Measurements from ENCODE around the gene RPP25.

RPP25 gene

GRCh38 chr15:74906067-74906449, 50.5 kb downstream of the RPP25 start:
- H3K9me3 ChIP-seq (ENCODE audit: severe bottlenecking) = no peaks in the 10 kb centered on the region
- H3K36me3 ChIP-seq (ENCODE audit: low read depth) = peaks cover 40% of the 10 kb centered on the region
- H3K4me1 ChIP-seq (ENCODE audit: insufficient read depth, poor library complexity, severe bottlenecking) = peaks cover 4% of the 10 kb centered on the region
- ATAC-seq (ENCODE audit: low read depth) (peak; percentile 38), DNase-seq (ENCODE audit: low spot score) (no peak)
- peak overlapping the region; percentile 94 for H3K4me3 ChIP-seq (ENCODE audit: severe bottlenecking)
- H3K27ac ChIP-seq (ENCODE audit: poor library complexity, severe bottlenecking) = peak overlapping the region; percentile 55
- TF ChIP-seq CTCF (IDR thresholded peaks at IDR 0.05; ENCODE audit: poor library complexity, severe bottlenecking) = no peak
- no peaks in the 10 kb centered on the region for H3K27me3 ChIP-seq (ENCODE audit: insufficient read depth, poor library complexity, severe bottlenecking)
